Panc1 (cell line): ENCODE results near the gene PCNX2. TPM values are rescaled to one million over a fixed set of nuclear protein-coding genes. Genes with fewer than 3 reads are reported as not detected.

Source experiments
- ATAC-seq: fragments of 200-7000 bp; cut with Tn5 transposase; 2 replicates; pipeline ENCODE4 v1.9.1; 2020; ENCODE audit warnings: mild to moderate bottlenecking, moderate library complexity
- BruUV-seq: library from RNA; stranded (reverse); fragments of 400-500 nt; replicated peaks from 2 replicates; lab custom pipeline; 2021; lab: Mats Ljungman, UMichigan
- CTCF ChIA-PET: fragments of 300-600 bp; sonication (Branson Sonifier 250); formaldehyde crosslinking; loops from one replicate; lab custom pipeline; 2022; ENCODE audit warnings: antibody characterized with exemption; lab: Charles Lee
- POLR2A ChIA-PET: fragments of 300-600 bp; sonication (Branson Sonifier 250); formaldehyde crosslinking; loops from one replicate; lab custom pipeline; 2022; ENCODE audit warnings: antibody characterized with exemption; lab: Charles Lee
- DNase-seq: peaks from one replicate; pipeline ENCODE4 v3.0.0-alpha.2; 2010; ENCODE audit warnings: low read depth, low spot score
- H3K27ac ChIP-seq: 2 replicates; pipeline ENCODE4 v1.5.1; 2011; ENCODE audit warnings: mild to moderate bottlenecking, low read length, inconsistent platforms
- H3K27me3 ChIP-seq: fragments of 200-500 bp; sonication (Bioruptor generic); 2 replicates; pipeline ENCODE4 v1.6.0; 2014; ENCODE audit warnings: low read length, inconsistent platforms; ENCODE audit not compliant: control insufficient read depth, insufficient read depth
- H3K36me3 ChIP-seq: fragments of 200-500 bp; sonication (Bioruptor generic); 2 replicates; pipeline ENCODE4 v1.5.1; 2014; ENCODE audit warnings: inconsistent platforms, mild to moderate bottlenecking, low read length, moderate library complexity; ENCODE audit not compliant: control insufficient read depth, insufficient read depth
- H3K4me1 ChIP-seq: 2 replicates; pipeline ENCODE4 v1.5.1; 2011; ENCODE audit warnings: inconsistent platforms, mild to moderate bottlenecking, low read length, moderate library complexity; ENCODE audit not compliant: control insufficient read depth, insufficient read depth
- H3K4me3 ChIP-seq, 2 experiments: 2 replicates each; pipeline ENCODE4 v1.5.1; 2011 to 2012; ENCODE audit warnings: low read depth in 2 of 2, low read length in 2 of 2, mild to moderate bottlenecking in 2 of 2, inconsistent platforms in 1 of 2, moderate library complexity in 1 of 2
- H3K9me3 ChIP-seq: fragments of 200-500 bp; sonication (Bioruptor generic); 2 replicates; pipeline ENCODE4 v1.5.1; 2014; ENCODE audit warnings: low read depth, mild to moderate bottlenecking, inconsistent platforms, low read length, moderate library complexity; ENCODE audit not compliant: control insufficient read depth, insufficient read depth
- CTCF ChIP-seq: fragments of 450-650 bp; IDR thresholded peaks from 2 replicates; pipeline ENCODE4 v1.5.1; 2017; ENCODE audit warnings: mild to moderate bottlenecking
- POLR2AphosphoS5 ChIP-seq: IDR thresholded peaks from 2 replicates; pipeline ENCODE4 v1.6.1; 2012; ENCODE audit warnings: mild to moderate bottlenecking, low read depth, low read length, moderate library complexity
- REST ChIP-seq, 2 experiments: IDR thresholded peaks; 2 replicates each; pipeline ENCODE4 v1.6.1; 2011 to 2012; ENCODE audit warnings: low read depth in 2 of 2, control low read depth in 1 of 2, low read length in 1 of 2, mild to moderate bottlenecking in 1 of 2, moderate library complexity in 1 of 2; ENCODE audit not compliant: insufficient read depth in 1 of 2
- SIN3A ChIP-seq: IDR thresholded peaks from 2 replicates; pipeline ENCODE4 v1.6.1; 2012; ENCODE audit warnings: low read depth, mild to moderate bottlenecking, low read length, moderate library complexity, borderline replicate concordance; ENCODE audit not compliant: insufficient read depth
- TCF7L2 ChIP-seq: IDR thresholded peaks from 2 replicates; pipeline ENCODE4 v1.6.1; 2011; ENCODE audit warnings: mild to moderate bottlenecking, low read depth, low read length, inconsistent platforms
- in situ Hi-C: cut with HindIII; loops from 2 replicates; pipeline ENCODE4 v1.10.0; 2016; ENCODE audit warnings: low sequenced_read_pairs, low pct_unique_long_range_greater_than_20kb
- intact Hi-C: fragments of 100-400 bp; cut with micrococcal nuclease; formaldehyde crosslinking; loops from one replicate; pipeline ENCODE4 v1.10.0; 2022; ENCODE audit not compliant: unreplicated experiment
- total RNA-seq: library from RNA; stranded (reverse); gene quantifications from one replicate; pipeline ENCODE4 v1.2.1, GENCODE V29; 2021; ENCODE audit not compliant: unreplicated experiment

Gene PCNX2
- total RNA-seq, 1 experiment from 2014 or later: 2.6 TPM

DNA sequence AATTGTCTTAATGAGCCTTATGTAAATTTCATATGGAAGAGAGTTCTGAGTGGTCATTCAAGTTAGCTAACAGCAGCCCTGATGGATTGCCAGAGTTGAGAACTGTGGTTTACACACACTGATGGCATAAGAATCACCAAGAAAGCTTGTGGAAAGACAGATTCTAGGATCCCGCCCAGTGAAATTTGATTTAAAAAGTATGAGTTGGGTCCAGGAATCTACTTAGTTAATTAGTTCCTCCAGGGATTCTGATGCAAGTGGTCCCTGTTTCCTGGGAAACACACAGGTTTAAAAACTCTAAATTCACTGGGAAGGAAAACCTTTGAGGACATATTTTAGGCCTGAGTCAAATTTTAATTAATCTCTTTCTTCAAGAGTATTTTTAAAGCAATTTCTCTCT lies 200.8 kb downstream of the PCNX2 start:
- H3K27ac ChIP-seq: no peak overlapping the region
- CTCF ChIA-PET: no interaction called here
- no peaks in the 10 kb centered on the region for H3K27me3 ChIP-seq
- POLR2A ChIA-PET: no interaction called here
- H3K4me1 ChIP-seq: no peaks in the 10 kb centered on the region
- in situ Hi-C loops (no loop called here), intact Hi-C loops (no loop called here)
- no peaks in the 10 kb centered on the region for H3K36me3 ChIP-seq
- TF ChIP-seq SIN3A (no peak), CTCF (no peak), TCF7L2 (no peak), POLR2AphosphoS5 (no peak), REST (IDR thresholded peaks at IDR 0.05; ENCODE audit: insufficient read depth in 1 of 2, low read depth in 2 of 2, low read length in 1 of 2) (no peak)
- ATAC-seq (no peak), DNase-seq (no peak)
- H3K9me3 ChIP-seq: no peaks in the 10 kb centered on the region
- BruUV-seq: no TSS peak
- no peak overlapping the region for H3K4me3 ChIP-seq

DNA sequence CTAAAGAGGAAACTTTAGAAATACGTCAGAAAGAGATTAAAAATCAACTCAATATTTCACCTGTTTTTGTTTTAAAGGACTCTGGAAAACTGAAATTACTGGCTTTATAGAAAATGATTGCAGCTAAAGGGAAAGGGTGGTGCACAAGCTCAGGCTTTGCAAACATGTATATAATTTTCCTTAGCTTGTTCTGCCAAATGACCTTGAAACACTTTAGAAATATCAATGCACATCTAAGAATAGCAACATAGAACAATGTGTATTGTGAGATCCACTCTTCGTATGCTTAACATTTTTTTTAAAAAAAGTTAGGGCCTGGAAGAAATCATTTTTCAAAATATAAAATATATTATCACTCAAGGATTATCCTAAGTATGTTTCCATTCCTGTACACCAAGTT lies 201.3 kb downstream of the PCNX2 start:
- Histone ChIP-seq H3K27ac (no peak overlapping the region), H3K4me3 (no peak overlapping the region), H3K27me3 (no peaks in the 10 kb centered on the region), H3K9me3 (no peaks in the 10 kb centered on the region), H3K36me3 (no peaks in the 10 kb centered on the region), H3K4me1 (no peaks in the 10 kb centered on the region)
- intact Hi-C loops: no loop called here
- TF ChIP-seq POLR2AphosphoS5 (no peak), REST (IDR thresholded peaks at IDR 0.05; ENCODE audit: insufficient read depth in 1 of 2, low read depth in 2 of 2, low read length in 1 of 2) (no peak), SIN3A (no peak), CTCF (no peak), TCF7L2 (no peak)
- ATAC-seq (no peak), DNase-seq (no peak)
- no TSS peak for BruUV-seq
- ChIA-PET POLR2A (no interaction called here), CTCF (no interaction called here)
- in situ Hi-C loops: no loop called here
